ENCODE data around the gene ZNF438. TPM values are rescaled to one million over a fixed set of nuclear protein-coding genes. Genes with fewer than 3 reads are reported as not detected.
A peak's percentile ranks its signal among the peaks of the same experiment; 100 is the strongest.

The ZNF438 gene
- total and polyA plus RNA-seq, 2 of the 13 experiments (the other 11 are each of a cell fraction or from before 2014, with no cell fraction given), result 0.75 to 0.83 TPM

DNA sequence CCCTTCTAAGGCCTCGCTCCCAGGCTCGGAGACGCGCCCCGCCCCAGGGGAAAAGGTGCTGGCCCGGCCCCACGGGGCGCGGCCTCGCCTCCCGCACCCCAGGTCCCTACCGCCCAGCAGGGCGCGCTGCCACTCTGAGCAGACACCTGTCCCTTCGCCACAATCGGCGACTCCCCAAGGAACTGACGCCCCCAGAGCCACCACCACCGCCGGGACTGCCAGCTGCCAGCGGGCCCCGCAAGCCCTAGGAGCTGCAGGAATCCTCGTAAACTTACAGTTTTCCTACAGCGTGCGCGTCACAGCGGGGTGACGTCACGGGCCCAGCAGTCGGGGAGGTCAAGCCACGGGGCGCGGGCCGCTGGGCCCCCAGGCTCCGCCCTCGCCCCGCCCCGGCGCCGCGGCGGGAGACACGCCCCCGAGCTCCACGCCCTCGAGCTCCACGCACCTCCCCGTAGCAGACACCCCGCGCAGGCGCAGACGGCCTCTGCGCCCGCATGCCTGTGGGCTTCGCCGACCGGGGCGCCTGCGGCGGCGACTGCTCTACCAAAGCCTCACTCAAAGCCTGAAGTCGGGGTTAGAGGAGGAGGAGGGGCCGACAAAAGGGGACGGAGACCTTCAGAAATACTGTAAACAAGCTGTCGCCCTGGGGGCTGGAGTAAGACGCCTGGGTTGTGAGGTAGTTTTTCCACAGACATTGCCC, at the start of gene ZNF438 (continued):
- TF ChIP-seq, protein P1, sequence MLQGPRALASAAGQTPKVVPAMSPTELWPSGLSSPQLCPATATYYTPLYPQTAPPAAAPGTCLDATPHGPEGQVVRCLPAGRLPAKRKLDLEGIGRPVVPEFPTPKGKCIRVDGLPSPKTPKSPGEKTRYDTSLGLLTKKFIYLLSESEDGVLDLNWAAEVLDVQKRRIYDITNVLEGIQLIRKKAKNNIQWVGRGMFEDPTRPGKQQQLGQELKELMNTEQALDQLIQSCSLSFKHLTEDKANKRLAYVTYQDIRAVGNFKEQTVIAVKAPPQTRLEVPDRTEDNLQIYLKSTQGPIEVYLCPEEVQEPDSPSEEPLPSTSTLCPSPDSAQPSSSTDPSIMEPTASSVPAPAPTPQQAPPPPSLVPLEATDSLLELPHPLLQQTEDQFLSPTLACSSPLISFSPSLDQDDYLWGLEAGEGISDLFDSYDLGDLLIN (CRISPR knock-in tag; IDR thresholded peaks at IDR 0.05; ENCODE audit: borderline replicate concordance), result no peak
- TF ChIP-seq ZNF138 (CRISPR knock-in tag; IDR thresholded peaks at IDR 0.05; ENCODE audit: low read depth) (no peak), DMAP1 (CRISPR knock-in tag; IDR thresholded peaks at IDR 0.05) (peak; percentile 36), JUN (CRISPR knock-in tag; IDR thresholded peaks at IDR 0.05) (peak; percentile 70; the same call in 1 of the 2 replicates), FOXP1 (IDR thresholded peaks at IDR 0.05) (no peak), FOXP1 (CRISPR knock-in tag; IDR thresholded peaks at IDR 0.05) (no peak), XBP1 (CRISPR knock-in tag; IDR thresholded peaks at IDR 0.05) (no peak; the same call in 1 of the 2 replicates), ZFP41 (CRISPR knock-in tag; IDR thresholded peaks at IDR 0.05; ENCODE audit: borderline replicate concordance) (no peak), ZEB1 (IDR thresholded peaks at IDR 0.05; ENCODE audit: insufficient replicate concordance, low read depth) (peak; percentile 31), ZFP36L2 (CRISPR knock-in tag; IDR thresholded peaks at IDR 0.05) (no peak), KAT2B (IDR thresholded peaks at IDR 0.05; ENCODE audit: borderline replicate concordance, low read depth, low read length) (no peak), ZKSCAN1 (IDR thresholded peaks at IDR 0.05; ENCODE audit: low read length) (no peak), ELF4 (CRISPR knock-in tag; IDR thresholded peaks at IDR 0.05; ENCODE audit: borderline replicate concordance) (no peak), MEIS2 (CRISPR knock-in tag; IDR thresholded peaks at IDR 0.05) (no peak)
- TF ChIP-seq, protein P2, sequence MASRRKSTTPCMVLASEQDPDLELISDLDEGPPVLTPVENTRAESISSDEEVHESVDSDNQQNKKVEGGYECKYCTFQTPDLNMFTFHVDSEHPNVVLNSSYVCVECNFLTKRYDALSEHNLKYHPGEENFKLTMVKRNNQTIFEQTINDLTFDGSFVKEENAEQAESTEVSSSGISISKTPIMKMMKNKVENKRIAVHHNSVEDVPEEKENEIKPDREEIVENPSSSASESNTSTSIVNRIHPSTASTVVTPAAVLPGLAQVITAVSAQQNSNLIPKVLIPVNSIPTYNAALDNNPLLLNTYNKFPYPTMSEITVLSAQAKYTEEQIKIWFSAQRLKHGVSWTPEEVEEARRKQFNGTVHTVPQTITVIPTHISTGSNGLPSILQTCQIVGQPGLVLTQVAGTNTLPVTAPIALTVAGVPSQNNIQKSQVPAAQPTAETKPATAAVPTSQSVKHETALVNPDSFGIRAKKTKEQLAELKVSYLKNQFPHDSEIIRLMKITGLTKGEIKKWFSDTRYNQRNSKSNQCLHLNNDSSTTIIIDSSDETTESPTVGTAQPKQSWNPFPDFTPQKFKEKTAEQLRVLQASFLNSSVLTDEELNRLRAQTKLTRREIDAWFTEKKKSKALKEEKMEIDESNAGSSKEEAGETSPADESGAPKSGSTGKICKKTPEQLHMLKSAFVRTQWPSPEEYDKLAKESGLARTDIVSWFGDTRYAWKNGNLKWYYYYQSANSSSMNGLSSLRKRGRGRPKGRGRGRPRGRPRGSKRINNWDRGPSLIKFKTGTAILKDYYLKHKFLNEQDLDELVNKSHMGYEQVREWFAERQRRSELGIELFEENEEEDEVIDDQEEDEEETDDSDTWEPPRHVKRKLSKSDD (CRISPR knock-in tag; IDR thresholded peaks at IDR 0.05; ENCODE audit: low read depth), result peak; percentile 74; the same call in 1 of the 2 replicates
- TF ChIP-seq, protein P3, sequence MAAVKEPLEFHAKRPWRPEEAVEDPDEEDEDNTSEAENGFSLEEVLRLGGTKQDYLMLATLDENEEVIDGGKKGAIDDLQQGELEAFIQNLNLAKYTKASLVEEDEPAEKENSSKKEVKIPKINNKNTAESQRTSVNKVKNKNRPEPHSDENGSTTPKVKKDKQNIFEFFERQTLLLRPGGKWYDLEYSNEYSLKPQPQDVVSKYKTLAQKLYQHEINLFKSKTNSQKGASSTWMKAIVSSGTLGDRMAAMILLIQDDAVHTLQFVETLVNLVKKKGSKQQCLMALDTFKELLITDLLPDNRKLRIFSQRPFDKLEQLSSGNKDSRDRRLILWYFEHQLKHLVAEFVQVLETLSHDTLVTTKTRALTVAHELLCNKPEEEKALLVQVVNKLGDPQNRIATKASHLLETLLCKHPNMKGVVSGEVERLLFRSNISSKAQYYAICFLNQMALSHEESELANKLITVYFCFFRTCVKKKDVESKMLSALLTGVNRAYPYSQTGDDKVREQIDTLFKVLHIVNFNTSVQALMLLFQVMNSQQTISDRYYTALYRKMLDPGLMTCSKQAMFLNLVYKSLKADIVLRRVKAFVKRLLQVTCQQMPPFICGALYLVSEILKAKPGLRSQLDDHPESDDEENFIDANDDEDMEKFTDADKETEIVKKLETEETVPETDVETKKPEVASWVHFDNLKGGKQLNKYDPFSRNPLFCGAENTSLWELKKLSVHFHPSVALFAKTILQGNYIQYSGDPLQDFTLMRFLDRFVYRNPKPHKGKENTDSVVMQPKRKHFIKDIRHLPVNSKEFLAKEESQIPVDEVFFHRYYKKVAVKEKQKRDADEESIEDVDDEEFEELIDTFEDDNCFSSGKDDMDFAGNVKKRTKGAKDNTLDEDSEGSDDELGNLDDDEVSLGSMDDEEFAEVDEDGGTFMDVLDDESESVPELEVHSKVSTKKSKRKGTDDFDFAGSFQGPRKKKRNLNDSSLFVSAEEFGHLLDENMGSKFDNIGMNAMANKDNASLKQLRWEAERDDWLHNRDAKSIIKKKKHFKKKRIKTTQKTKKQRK (IDR thresholded peaks at IDR 0.05; ENCODE audit: low read length), result no peak
- TF ChIP-seq, protein P4, sequence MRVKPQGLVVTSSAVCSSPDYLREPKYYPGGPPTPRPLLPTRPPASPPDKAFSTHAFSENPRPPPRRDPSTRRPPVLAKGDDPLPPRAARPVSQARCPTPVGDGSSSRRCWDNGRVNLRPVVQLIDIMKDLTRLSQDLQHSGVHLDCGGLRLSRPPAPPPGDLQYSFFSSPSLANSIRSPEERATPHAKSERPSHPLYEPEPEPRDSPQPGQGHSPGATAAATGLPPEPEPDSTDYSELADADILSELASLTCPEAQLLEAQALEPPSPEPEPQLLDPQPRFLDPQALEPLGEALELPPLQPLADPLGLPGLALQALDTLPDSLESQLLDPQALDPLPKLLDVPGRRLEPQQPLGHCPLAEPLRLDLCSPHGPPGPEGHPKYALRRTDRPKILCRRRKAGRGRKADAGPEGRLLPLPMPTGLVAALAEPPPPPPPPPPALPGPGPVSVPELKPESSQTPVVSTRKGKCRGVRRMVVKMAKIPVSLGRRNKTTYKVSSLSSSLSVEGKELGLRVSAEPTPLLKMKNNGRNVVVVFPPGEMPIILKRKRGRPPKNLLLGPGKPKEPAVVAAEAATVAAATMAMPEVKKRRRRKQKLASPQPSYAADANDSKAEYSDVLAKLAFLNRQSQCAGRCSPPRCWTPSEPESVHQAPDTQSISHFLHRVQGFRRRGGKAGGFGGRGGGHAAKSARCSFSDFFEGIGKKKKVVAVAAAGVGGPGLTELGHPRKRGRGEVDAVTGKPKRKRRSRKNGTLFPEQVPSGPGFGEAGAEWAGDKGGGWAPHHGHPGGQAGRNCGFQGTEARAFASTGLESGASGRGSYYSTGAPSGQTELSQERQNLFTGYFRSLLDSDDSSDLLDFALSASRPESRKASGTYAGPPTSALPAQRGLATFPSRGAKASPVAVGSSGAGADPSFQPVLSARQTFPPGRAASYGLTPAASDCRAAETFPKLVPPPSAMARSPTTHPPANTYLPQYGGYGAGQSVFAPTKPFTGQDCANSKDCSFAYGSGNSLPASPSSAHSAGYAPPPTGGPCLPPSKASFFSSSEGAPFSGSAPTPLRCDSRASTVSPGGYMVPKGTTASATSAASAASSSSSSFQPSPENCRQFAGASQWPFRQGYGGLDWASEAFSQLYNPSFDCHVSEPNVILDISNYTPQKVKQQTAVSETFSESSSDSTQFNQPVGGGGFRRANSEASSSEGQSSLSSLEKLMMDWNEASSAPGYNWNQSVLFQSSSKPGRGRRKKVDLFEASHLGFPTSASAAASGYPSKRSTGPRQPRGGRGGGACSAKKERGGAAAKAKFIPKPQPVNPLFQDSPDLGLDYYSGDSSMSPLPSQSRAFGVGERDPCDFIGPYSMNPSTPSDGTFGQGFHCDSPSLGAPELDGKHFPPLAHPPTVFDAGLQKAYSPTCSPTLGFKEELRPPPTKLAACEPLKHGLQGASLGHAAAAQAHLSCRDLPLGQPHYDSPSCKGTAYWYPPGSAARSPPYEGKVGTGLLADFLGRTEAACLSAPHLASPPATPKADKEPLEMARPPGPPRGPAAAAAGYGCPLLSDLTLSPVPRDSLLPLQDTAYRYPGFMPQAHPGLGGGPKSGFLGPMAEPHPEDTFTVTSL (CRISPR knock-in tag; IDR thresholded peaks at IDR 0.05; ENCODE audit: borderline replicate concordance), result peak; percentile 29; the same call in 1 of the 2 replicates

Data from HepG2 (cell line).